Measurements from ENCODE around the gene KISS1R. TPM values are rescaled to one million over a fixed set of nuclear protein-coding genes. Genes with fewer than 3 reads are reported as not detected.

The KISS1R gene
- total RNA-seq, 1 donor from 2014 or later: not detected

GRCh38 chr19:940591-941291 lies 23.6 kb downstream of the KISS1R start:
- Mint-ChIP-seq H3K4me1 (ENCODE audit: unreplicated experiment) (peaks cover 5% of the 10 kb centered on the region), H3K27me3 (ENCODE audit: unreplicated experiment) (peaks cover 8% of the 10 kb centered on the region), H3K4me3 (ENCODE audit: unreplicated experiment) (no peak overlapping the region), H3K9me3 (ENCODE audit: unreplicated experiment) (no peaks in the 10 kb centered on the region), H3K27ac (ENCODE audit: unreplicated experiment) (no peak overlapping the region), H3K36me3 (ENCODE audit: low read depth, unreplicated experiment) (peaks cover 26% of the 10 kb centered on the region)
- DNase-seq (ENCODE audit: low spot score): no peak
- no peak for TF ChIP-seq CTCF (IDR thresholded peaks at IDR 0.05; ENCODE audit: unreplicated experiment)

- TF ChIP-seq CTCF (IDR thresholded peaks at IDR 0.05; ENCODE audit: unreplicated experiment): no peak
- no peaks in the 10 kb centered on the region for H3K9me3 Mint-ChIP-seq (ENCODE audit: unreplicated experiment)
- H3K27ac Mint-ChIP-seq (ENCODE audit: unreplicated experiment): no peak overlapping the region
Observed at GRCh38 chr19:941292-942132, 24.4 kb downstream of the KISS1R start.

DNA sequence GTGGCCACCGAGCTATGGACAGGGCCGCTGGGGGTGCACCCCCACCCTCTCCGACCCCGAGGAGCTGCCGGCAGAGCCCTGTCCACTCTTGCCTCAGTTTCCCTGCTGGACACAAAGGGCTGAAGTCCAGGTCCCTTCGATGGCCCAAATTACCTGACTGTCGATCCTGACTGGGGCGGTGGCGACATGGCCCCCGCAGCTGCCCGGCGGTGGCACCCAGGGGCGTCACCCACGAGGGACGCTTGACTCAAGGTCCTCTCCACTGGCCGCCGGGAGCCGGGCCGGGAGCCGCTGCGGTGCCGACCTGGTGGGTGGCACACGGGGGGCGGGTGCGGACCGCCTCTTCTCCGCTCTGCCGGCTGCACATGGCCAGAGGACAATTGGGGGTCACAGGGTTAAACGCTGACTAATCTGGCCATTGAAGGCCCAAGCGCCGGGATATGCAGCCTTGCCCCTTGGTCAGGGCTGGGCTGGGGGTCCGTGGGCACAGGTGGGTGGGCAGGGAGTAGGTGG lies 25.1 kb downstream of the KISS1R start:
- H3K4me3 Mint-ChIP-seq (ENCODE audit: unreplicated experiment): no peak overlapping the region
- no peak overlapping the region for H3K27ac Mint-ChIP-seq (ENCODE audit: unreplicated experiment)
- no peak for DNase-seq (ENCODE audit: low spot score)
- H3K9me3 Mint-ChIP-seq (ENCODE audit: unreplicated experiment): no peaks in the 10 kb centered on the region
- H3K4me1 Mint-ChIP-seq (ENCODE audit: unreplicated experiment): peaks cover 5% of the 10 kb centered on the region
- H3K27me3 Mint-ChIP-seq (ENCODE audit: unreplicated experiment): peaks cover 8% of the 10 kb centered on the region
- no peak for TF ChIP-seq CTCF (IDR thresholded peaks at IDR 0.05; ENCODE audit: unreplicated experiment)
- H3K36me3 Mint-ChIP-seq (ENCODE audit: low read depth, unreplicated experiment): peaks cover 25% of the 10 kb centered on the region

More at GRCh38 chr19:941292-942132, 24.4 kb downstream of the KISS1R start:
- no peak for DNase-seq (ENCODE audit: low spot score)
- Mint-ChIP-seq H3K4me3 (ENCODE audit: unreplicated experiment) (peak overlapping the region; percentile 76), H3K27me3 (ENCODE audit: unreplicated experiment) (peaks cover 8% of the 10 kb centered on the region), H3K36me3 (ENCODE audit: low read depth, unreplicated experiment) (peaks cover 26% of the 10 kb centered on the region), H3K4me1 (ENCODE audit: unreplicated experiment) (peaks cover 5% of the 10 kb centered on the region)

DNA sequence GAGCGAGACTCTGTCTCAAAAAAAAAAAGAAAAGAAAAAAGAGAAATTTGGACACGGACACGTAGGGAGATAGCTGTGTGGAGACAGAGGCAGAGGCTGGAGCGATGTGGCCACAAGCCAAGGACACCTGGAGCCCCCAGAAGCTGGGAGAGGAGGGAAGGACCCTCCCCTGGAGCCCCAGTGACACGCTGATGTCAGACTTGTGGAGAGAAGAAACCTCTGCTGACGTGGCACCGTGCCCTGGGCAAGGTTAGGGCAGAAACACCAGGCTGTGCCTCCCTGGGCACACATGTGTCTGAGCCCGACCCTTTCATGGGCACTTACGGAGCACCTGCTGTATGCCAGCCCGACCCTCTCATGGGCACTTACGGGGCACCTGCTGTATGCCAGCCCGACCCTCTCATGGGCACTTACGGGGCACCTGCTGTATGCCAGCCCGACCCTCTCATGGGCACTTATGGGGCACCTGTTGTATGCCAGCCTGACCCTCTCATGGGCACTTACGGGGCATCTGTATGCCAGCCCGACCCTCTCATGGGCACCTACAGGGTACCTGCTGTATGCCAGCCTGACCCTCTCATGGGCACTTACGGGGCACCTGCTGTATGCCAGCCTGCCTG lies 26.5 kb downstream of the KISS1R start:
- H3K27me3 Mint-ChIP-seq (ENCODE audit: unreplicated experiment): peaks cover 8% of the 10 kb centered on the region
- no peak overlapping the region for H3K4me3 Mint-ChIP-seq (ENCODE audit: unreplicated experiment)
- no peak for DNase-seq (ENCODE audit: low spot score)
- H3K4me1 Mint-ChIP-seq (ENCODE audit: unreplicated experiment): peaks cover 5% of the 10 kb centered on the region
- no peaks in the 10 kb centered on the region for H3K9me3 Mint-ChIP-seq (ENCODE audit: unreplicated experiment)
- peaks cover 22% of the 10 kb centered on the region for H3K36me3 Mint-ChIP-seq (ENCODE audit: low read depth, unreplicated experiment)
- H3K27ac Mint-ChIP-seq (ENCODE audit: unreplicated experiment): no peak overlapping the region
- TF ChIP-seq CTCF (IDR thresholded peaks at IDR 0.05; ENCODE audit: unreplicated experiment): no peak

Measured in endothelial cell (in vitro differentiated cells).